Measurements from ENCODE around the gene OPN1LW. TPM values are rescaled to one million over a fixed set of nuclear protein-coding genes. Genes with fewer than 3 reads are reported as not detected.

The OPN1LW gene
- total RNA-seq, 1 experiment from 2014 or later = not detected

GRCh38 chrX:154135458-154136229, 8.4 kb upstream of the OPN1LW start:
- Histone ChIP-seq H3K4me2 (ENCODE audit: insufficient read depth, insufficient read length, low read length) (no peak overlapping the region), H3K4me1 (ENCODE audit: insufficient read depth, low read length) (no peaks in the 10 kb centered on the region), H4K20me1 (ENCODE audit: control insufficient read depth, insufficient read depth, insufficient read length) (no peaks in the 10 kb centered on the region), H2AK5ac (ENCODE audit: insufficient read length, low read length) (no peak overlapping the region), H3K23me2 (ENCODE audit: insufficient read length, low read depth, low read length, poor library complexity, severe bottlenecking) (no peaks in the 10 kb centered on the region), H4K5ac (ENCODE audit: insufficient read length, low read depth, low read length) (no peak overlapping the region), H3K9ac (ENCODE audit: extremely low read depth, insufficient read length, low read length) (no peak overlapping the region), H3K79me2 (ENCODE audit: insufficient read depth, low read length) (no peaks in the 10 kb centered on the region), H2BK20ac (ENCODE audit: low read depth, low read length, poor library complexity, severe bottlenecking) (no peak overlapping the region), H3K56ac (ENCODE audit: insufficient read length, low read depth, low read length) (no peak overlapping the region), H3K23ac (ENCODE audit: insufficient read length, low read depth, low read length) (no peak overlapping the region), H2AFZ (ENCODE audit: low read length) (no peak overlapping the region), H3K79me1 (ENCODE audit: insufficient read depth, low read depth, low read length, poor library complexity, severe bottlenecking) (no peaks in the 10 kb centered on the region), H2BK12ac (ENCODE audit: insufficient read length, low read depth, low read length) (no peak overlapping the region), H3K18ac (ENCODE audit: insufficient read length, low read depth, low read length) (no peak overlapping the region), H3K27ac (ENCODE audit: insufficient read length, low read depth, low read length) (no peak overlapping the region), H2BK120ac (ENCODE audit: low read depth, low read length, poor library complexity, severe bottlenecking) (no peak overlapping the region), H4K8ac (replicated peaks; ENCODE audit: insufficient read length, low read depth, low read length) (no peak overlapping the region), H2BK15ac (ENCODE audit: low read depth, low read length) (no peak overlapping the region; the same call in 1 of the 2 replicates), H4K91ac (ENCODE audit: insufficient read length, low read depth, low read length) (no peak overlapping the region), H3T11ph (ENCODE audit: low read length) (no peak overlapping the region), H3K14ac (ENCODE audit: insufficient read depth, low read length) (no peak overlapping the region), H3K27me3 (ENCODE audit: insufficient read depth, low read length) (no peaks in the 10 kb centered on the region), H3K4ac (ENCODE audit: low read depth, low read length) (no peak overlapping the region), H3K9me3 (ENCODE audit: control insufficient read depth, low read depth, low read length) (peaks cover 40% of the 10 kb centered on the region), H2BK5ac (ENCODE audit: insufficient read length, low read length) (no peak overlapping the region)
- peaks cover 0 to 12% (median 3%) of the 10 kb centered on the region in 3 experiments; a peak in 5 of 7 replicates for H3K36me3 Mint-ChIP-seq (ENCODE audit: insufficient read depth in 1 of 3, low read depth in 3 of 3)
- peaks cover 0 to 3% of the 10 kb centered on the region in 2 experiments; a peak in 1 of 4 replicates for H3K4me1 Mint-ChIP-seq
- H3K4me3 Mint-ChIP-seq = no peak overlapping the region
- H3K27me3 Mint-ChIP-seq (ENCODE audit: low read depth) = peaks cover 38% of the 10 kb centered on the region
- TF ChIP-seq CTCF (conservative IDR thresholded peaks at IDR 0.05) = no peak
- peaks cover 75 to 82% of the 10 kb centered on the region in 2 experiments for H3K9me3 Mint-ChIP-seq
- WGBS (ENCODE audit: extremely low coverage, insufficient read length, low lambda C conversion rate) = no CpG with 5 or more reads among the region's 7 CpGs
- no peak for DNase-seq
- no peak overlapping the region for H3K27ac Mint-ChIP-seq
